Epidermal melanocyte (primary cell): Measurements from ENCODE around the gene SNAP47.
A peak's percentile ranks its signal among the peaks of the same experiment; 100 is the strongest.

Experiments used
- DNase-seq: peaks from one replicate; pipeline ENCODE4 v3.0.0; 2011; ENCODE audit warnings: low spot score; ENCODE audit not compliant: insufficient read length

SNAP47 gene

GRCh38 chr1:227781314-227781930 is 46.2 kb downstream of the SNAP47 start:
- DNase-seq: no peak

- DNase-seq: no peak
Measured at GRCh38 chr1:227782226-227782625, 47.0 kb downstream of the SNAP47 start.

DNA sequence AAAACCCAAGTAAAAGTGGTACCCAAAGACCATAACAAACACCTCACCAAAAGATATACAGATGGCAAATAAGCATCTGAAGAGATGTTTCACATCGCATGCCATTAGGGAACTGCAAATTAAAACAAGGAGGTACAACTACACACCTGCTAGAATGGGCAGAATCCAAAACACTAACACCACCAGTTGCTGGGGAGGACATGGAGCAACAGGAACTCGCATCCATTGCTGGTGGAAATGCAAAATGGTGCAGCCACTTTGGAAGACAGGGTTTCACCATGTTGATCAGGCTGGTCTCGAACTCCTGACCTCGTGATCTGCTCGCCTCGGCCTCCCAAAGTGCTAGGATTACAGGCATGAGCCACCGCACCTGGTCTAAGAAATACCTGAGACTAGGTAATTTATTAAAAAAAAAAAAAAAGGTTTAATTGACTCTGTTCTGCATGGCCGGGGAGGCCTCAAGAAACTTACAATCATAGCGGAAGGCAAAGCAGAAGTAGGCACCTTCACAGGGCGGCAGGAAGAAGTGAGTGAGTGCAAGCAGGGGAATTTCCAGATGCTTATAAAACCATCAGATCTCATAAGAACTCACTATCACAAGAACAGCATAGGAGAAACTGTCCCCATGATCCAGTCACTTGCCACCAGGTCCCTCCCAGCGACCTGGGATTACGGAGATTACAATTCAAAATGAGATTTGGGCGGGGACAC is 50.0 kb downstream of the SNAP47 start:
- no peak for DNase-seq

- DNase-seq: no peak
Measured at GRCh38 chr1:227785805-227786671, 50.8 kb downstream of the SNAP47 start.

- DNase-seq: no peak
Measured at GRCh38 chr1:227786673-227787512, 51.7 kb downstream of the SNAP47 start.

- DNase-seq: peak; percentile 86
Measured at GRCh38 chr1:227787513-227788270, 52.5 kb downstream of the SNAP47 start.

GRCh38 chr1:227788271-227789083 is 53.2 kb downstream of the SNAP47 start:
- no peak for DNase-seq

DNA sequence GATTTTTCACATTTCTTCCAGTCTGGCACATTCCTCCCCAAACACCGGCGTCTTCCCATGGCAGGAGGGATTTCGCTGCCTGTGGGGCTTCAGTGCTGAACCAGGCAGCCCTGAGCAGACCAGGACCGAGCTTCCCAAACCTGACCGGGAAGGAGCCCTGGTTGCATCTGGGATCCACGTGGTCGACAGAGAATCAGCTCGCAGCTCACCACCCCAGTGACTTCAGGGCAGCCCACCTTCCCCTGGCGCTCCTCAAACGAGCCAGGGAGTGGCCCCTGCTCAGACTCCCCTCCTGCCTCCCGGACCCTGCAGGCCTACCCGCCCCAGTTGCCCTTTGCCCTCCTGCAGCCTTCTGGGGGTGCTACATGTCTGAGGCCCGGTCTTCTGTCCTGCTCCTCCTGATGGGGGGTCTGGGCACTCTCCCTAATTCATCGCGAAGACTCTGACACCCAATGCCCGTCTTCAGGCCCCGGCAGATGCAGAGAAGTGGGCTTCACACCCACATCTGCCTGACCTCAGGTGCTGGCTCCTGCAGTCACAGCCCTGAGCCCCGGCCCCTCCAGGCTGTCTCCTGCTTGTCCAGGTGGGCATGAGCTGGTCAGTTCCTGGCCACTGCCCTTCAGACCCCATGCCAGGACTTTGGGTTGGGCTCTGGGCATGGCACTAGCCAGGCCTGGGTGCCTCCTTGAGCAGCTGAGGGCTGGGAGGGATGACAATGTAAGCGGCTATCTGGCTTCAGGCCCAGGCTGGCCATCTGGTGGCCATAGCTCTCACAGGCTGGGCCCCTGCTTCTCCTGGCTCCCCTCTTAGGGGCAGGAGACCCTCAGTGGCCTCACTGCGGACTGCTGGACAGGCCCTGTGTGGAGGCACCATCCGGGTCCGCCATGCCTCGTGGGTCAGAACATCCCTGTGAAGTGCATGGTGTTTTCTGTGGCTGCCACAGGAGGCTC is 54.1 kb downstream of the SNAP47 start:
- DNase-seq: no peak

- DNase-seq: no peak
Measured at GRCh38 chr1:227790034-227790400, 54.8 kb downstream of the SNAP47 start.

DNA sequence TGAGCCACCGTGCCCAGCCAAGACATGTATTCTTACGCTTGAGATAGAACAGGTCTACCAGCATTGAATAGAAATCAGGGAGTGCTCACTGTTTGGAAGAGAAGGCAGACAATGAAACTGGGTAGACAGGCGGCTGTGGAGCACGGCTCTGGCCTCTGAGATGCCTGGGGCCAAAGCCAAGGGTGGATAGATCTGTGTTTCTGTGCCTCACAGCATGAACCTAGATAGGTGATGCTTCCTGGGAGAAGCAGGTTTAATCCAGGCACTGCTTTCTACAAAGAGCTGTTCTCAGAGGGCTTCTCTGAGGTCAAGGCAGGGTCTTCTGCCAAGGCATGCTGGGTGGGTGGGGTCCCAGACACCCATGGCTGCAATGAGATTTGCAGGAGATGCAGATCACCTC is 55.6 kb downstream of the SNAP47 start:
- DNase-seq: no peak

DNA sequence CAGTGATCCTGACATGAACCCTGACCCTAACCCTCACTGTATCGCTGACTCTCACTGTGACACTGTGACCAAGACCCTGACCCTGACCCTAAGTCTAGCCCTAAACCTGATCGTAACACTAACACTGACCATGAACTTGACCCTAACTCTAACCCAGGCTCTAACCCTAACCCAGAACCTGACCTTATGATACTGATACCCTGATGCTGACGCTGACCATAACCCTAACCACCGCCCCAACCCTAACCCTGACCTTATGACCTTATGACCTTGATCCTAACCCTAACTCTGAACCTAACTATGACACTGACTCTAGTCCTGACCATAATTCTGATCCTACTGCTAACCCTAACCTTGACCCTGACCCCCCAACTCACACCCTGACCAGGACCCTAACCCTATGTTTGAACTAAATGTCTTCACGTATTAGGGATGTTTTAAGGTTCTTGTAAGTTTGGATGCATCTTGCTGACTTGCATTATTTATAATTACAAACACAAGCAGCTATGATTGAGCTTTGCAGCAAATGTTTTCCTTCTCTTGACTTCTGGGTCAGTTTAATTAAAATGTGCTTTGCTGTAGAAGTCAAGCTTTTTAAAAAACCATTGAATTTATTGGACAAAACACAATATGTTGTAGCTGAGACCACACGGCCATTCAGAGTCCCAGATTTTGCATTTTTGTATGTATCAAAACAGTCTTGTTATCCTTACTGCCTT is 56.3 kb downstream of the SNAP47 start:
- DNase-seq: no peak

DNA sequence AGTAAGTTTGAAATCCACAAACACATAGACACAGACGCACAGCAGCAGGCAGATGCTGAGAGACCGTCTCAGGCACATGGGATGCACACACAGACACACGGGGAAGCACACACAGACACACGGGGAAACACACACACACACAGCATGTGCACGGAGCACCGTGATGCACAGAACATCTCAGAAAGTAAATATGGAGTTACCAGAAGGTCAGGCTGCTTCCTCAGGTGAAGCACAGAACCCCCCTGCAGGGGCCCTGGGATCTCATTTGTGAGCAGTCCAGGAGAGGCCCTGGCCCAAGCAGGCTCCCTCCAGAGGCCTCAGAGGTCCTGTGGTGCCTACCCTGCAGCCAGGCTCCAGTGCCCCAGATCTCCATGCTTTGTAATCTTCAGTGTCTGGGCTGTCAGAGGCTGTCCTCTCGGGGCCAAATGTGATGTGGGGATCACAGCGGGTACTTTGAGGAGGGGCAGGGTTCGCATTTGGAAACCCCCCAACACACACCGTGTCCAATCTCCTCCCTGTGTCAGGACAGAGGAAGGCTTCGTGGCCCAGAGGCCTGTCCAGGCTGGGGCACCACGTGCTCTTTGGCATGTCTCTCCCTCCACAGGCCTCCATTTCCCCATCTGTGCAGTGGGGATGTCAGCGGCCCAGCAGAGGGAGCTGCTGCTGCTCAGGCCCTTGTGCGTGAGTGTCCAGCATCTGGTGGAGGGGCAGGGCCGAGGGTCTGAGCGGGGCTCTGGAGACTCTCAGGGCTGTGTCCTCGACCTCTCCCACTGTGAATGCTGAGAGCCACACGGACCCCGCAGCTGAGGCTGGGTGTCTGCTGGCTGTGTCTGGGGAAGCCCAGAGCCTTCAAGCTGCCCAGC is 57.2 kb downstream of the SNAP47 start:
- no peak for DNase-seq

- DNase-seq: no peak
Measured at GRCh38 chr1:227793079-227793947, 58.1 kb downstream of the SNAP47 start.

DNA sequence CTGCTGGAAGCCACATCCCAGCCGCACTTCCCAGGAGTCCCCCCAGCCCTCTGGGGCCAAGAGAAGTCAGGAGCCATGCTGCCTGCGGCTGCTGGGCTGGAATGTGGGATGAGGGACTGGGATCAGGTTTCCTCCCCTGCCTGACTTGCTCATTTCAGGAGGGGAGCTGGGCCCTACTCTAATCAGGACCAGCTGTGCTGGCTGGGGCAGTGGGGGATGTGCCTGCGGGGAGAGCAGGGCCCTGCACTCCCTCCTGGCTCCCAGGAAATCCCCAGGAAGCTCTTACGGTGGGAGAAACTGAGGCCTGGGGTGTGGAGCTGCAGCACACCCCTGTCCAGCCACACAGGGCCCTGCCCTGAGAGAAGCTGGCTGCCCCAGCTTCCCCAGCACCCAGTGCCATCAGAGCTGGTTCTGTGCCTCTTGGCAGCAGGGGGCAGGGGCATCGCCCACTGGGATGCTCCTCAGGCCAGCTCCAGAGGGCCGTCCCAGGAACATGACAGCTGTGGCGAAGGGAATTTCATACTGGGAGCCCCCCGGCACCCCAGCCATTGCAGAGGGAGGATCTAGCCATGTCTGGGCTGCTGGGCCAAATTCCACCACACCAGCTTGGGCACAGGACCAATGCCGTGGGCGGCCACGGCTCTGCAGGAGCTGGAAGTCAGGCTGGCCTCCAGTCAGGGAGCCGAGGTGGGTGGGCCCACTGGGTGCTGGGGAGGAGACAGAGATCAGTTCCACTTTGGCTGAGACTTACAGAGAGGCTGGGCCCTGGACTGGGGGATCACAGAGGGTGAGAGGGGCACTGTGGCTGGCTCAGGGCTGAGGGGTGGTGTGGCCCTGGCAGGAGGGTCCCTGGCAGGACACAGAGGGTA is 58.9 kb downstream of the SNAP47 start:
- peak; percentile 43 for DNase-seq

DNA sequence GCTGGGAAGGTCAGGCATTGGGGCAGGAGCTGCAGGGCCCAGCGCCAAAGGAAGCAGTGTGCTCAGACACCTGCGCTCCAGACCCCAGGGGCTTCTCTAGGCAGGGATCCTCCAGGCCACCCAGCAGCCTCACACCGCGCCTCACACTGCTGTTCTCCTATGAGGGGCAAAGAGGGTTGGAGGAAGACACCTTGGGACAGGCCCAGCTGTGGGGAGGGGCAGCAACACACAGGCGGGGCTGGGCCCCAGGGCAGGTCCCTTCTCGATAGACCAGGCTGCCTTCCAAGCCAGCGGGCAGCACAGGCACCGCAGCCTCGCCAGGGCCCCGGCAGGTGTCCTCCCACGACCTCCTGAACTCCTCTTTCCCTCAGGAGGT is 59.6 kb downstream of the SNAP47 start:
- no peak for DNase-seq
